Hypothalamus (tissue), 51 donors: ENCODE data around the gene MTG2.

ENCODE experiments used
- DNase-seq, 51 donors: peaks; one replicate each; lab custom pipeline; 2025; lab: John Stamatoyannopoulos, UW

Gene MTG2, protein sequence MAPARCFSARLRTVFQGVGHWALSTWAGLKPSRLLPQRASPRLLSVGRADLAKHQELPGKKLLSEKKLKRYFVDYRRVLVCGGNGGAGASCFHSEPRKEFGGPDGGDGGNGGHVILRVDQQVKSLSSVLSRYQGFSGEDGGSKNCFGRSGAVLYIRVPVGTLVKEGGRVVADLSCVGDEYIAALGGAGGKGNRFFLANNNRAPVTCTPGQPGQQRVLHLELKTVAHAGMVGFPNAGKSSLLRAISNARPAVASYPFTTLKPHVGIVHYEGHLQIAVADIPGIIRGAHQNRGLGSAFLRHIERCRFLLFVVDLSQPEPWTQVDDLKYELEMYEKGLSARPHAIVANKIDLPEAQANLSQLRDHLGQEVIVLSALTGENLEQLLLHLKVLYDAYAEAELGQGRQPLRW

DNA sequence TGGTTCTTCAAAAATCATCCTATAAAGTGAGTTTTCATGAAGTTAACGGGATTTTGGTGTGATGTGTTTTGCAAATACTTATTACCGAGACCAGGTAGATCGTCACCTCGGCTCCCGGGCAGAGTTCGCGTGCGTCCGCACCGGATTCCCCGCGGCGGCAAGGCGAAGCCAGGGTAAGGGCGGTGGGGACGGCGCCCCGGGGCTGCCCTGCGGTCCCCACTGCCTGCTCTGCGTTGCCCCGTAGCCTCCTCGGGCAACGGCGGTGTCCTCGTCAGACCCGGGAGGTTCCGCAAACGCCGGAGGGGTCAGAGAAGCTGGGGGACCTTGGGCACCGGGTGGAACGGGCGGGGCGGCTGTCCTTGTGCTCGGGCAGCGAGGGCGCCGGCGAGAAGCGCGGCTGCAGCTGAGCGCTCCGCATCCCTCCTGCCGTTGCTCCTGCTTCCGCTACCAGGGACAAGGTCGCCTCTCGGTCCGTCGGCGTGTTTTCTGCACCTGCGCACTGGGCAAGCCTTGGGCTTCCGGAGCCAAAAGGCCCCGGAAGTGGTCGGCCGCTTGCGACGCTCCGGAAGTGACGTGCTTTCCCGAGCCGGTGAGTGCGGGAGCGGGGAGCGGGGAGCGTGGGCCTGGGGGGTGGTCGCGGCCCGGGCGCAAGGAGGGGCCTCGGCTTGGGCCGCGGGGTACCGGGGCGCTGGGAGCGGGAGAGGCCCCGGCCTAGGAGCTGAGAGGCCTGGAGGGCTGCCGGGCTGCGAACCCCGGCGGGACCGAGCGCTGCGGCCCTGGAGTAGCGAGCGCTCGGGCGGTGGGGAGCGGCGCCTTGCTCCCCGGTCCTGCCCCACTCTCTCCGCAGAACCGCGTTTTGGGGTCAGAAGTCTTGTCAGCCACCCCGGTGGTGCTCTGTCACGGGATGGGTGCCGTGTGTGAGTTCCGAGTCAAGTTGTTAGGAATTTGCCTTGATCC is at the start of gene MTG2:
Gene MTG2, plus strand, starts transcription at position 560 of the 957 bp plus-strand sequence. CDS start 10,393 bp downstream, outside the sequence.
- peak; percentile 61 to 97 (median 88) for DNase-seq

DNA sequence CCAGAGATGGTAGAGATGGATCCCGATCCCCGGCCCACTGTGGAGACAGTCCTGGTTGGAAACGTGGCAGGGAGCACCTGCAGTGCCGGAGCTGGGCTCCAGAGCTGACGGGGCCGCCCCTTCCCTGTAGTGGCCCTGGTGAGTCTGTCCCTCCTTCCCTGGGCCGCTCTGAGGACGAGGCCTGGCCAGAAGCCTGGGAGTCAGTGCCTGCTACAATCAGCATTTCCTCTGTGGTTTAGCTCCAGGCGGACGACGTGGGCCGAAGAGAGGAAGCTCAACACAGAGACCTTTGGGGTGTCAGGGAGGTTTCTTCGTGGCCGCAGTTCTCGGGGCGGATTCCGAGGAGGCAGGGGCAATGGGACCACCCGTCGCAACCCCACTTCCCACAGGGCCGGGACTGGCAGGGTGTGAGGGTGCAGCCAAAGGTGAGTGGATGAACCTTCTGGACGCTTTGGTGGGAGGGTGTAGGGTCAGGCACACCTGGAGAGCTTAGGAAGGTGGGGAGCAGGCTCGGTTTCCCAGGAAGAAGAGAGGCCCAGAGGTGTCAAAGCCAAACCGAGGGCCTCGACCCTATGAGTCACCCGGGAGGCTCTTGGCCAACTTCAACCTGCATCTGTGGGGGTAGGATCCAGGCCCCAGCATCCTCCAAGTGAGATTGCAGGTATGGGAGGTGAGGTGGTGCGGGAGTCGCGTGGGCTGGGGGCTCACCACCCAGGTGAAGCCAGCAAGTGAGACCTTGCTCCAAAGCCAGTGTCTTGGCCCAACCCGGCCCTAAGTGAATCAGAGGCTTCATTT is 49.6 kb upstream of the MTG2 start:
- no peak for DNase-seq

DNA sequence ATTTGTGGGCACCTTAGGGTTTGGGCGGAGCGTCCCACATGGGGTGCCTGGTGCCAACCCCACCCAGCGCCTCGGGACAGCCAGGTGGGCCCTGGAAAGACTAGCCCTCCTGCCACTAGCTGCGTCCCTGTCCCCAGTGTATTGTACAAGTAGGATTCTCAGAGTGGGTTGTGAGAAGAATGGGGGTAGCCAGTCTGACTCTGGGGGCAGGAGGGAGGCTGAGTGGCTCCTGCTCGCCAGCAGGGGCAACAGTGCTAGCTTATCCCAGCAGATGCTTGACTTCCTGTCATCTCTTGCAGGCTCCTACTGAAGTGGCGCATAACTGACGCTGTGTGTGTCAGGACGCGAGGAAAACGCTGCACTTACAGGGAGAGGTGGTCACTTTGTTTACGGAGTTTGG is 49.0 kb upstream of the MTG2 start:
- no peak for DNase-seq

DNA sequence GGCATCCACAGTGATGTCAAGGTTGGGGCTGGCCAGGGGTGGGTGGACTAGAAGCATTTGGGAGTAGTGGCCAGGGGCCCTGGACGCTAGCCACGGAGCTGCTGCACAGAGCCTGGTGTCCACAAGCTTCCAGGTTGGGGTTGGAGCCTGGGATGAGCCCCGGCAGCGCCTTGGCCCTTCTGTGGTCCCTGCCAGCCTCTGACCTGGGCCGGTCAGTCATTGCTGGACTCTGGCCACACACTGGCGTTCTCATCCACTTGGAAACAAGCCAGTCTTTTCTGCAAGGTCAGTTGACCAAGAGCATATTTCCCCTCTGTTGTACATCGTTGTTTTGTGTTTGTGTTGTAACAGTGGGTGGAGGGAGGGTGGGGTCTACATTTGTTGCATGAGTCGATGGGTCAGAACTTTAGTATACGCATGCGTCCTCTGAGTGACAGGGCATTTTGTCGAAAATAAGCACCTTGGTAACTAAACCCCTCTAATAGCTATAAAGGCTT is 48.0 kb upstream of the MTG2 start:
- peak in 1 of 51 donors; percentile 19 for DNase-seq

DNA sequence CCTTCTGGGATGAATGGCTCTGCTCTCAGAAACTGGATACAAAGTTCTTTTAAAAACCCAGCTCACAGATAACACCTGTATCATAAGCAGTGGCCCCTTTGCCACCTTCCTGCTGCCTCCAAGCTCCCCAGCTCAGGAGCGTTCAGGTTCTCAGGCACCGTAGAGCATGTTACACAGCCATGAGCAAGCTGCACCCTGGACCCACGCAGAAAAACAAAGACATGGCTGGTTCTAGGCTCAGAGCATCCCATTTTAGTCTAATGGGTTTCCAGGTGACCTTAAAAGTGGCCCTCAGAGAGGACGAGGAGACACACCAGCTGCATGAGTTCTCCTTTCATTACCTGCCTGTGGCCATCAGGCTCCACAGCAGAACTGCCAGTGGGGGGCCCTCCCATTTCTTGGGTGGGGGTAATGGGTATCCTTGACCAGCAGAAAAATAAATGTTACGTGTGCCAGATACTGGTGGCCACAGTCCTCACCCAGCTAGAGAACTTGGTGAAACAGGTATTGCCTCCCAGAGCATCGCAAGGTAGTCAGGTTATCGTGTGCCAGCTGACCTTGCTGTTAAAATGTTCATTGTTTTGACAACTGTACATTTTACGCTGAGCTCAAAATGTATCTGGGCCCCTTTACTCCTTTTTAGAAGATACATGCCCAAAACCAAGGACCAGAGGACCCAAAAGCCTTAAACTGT is 47.1 kb upstream of the MTG2 start:
- no peak for DNase-seq

DNA sequence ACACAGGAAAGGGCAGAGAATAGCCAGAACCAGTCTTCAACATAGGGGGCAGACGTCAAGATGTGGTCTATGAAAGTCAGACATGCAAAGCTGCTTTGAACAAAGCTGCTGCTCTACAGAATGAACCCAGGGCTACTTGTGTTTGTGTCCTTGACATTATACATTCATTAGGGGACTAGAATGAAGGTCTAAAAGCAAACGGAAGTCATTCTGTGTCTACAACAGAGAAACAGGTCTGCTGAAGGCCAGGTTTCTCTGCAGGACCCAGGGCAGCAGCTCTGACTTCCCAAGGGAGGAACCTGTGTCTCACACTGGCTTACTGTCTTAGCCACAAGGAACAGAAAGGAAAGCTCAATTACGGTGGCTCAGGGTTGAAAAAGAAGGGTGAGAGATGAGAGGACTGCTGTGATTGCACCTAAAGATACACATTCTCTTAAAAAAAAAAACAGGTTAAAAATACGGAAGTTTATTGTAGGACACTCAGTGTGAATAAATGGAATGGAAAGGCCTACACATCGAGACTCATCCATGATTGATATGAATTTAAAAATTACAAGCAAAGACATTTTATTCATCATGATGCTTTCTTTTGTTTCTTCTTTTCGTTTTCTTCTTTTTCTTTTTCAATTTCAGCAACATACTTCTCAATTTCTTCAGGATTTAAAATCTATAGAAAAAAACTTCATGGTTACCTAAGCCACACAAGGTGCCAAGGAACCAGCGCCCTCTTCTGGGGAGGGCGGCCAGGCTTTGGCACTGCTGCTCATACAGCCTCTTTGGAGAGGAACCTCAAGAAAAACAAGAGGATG is 46.3 kb upstream of the MTG2 start:
- peak in 25 of 51 donors; percentile 11 to 65 (median 24) for DNase-seq

DNA sequence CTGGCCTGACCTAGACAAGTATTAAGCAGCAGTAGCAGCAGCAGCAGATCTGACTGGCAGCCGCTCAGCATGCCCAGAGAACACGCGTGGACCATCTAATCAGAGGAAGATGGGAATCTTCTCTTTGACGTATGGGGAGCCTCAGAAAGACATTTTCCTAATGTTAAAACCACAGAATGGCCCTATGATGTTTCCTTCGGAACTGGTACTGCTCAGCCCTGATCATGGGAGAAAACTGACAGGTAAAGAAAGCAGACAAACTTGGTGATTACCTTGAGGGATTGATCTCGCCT is 45.8 kb upstream of the MTG2 start:
- DNase-seq, result no peak

DNA sequence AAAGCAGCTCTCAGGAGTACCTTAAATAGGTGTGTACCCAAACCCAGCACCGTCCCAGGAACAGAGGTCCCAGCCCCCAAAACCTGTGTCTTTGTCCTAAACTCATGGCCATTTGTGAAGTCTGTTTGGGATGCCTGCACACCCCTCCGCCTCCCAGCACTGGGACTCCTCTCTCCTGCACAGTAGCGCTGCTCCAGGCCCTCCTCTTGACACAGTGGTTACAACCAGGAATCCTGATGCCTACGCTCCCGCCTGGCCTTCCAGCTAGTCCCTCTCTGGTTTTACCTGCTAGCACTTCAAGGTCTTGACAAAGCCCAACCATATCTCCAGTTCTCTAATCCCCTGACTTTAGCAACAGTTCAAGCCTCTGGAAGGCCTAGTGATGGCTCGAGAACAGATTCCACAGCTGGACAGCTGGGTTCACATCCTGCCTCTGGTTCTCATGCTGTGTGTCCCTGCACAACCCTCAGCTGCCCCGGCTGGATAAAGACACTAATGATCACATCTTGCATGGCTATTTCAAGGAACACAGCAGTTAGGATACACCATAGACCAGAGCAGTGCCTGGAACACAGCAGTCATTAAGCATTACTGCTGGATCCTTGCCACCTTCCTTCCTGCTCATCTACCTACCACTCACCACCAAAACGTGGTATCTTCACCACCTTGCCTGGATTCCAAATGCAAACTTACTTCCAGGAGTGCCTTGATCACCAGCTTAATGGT is 45.2 kb upstream of the MTG2 start:
- no peak for DNase-seq

DNA sequence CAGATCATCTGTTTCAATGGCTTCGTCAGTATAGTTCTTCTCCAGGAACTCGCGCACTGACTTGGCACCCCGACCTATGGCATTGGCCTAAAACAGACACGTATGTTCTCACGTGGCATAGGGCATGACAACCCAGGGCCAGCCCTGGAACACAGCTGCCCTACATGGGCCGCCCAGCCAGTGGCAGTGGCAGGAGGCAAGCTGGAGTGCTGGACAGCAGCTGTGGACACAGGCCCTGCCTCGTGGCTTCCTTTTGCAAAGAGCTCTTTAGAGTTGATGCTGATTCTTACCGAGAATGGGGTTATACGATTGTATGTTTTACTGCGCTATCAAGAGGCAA is 44.7 kb upstream of the MTG2 start:
- no peak for DNase-seq

DNA sequence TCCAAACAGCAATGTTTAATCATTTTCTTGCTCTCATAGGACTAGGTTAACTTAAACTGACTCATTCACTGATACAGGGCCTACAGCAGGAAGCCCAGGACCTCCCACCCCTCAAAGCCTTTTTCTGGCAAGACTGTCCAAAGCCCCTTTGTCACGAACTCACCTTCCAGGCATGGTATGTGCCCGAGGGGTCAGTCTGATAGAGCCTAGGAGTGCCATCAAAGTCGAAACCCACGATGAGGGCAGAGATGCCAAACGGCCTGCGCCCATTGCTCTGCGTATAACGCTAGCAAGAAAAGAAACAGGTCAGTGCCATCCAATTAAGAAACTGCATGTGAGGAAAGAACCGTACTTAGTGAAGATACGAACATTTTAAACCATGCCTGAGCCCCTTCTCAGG is 43.9 kb upstream of the MTG2 start:
- DNase-seq, result no peak

DNA sequence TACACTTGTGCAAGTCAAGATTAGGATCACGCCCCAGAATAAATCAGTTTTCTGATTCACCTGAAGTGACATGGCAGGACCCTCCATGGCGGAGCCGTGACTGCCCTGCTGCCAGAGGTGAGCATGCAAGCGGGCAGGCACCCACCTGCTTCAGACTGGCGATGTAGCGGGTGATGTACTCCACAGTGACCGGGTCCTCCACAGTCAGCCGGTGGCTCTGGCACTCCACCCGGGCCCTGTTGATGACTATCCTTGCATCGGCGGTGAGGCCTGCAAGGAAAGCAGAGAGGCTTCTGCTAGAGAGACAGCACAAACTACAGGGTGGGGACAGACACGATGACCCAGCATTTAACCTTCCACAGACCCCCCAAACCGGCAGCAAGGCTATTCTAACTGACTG is 43.2 kb upstream of the MTG2 start:
- no peak for DNase-seq

DNA sequence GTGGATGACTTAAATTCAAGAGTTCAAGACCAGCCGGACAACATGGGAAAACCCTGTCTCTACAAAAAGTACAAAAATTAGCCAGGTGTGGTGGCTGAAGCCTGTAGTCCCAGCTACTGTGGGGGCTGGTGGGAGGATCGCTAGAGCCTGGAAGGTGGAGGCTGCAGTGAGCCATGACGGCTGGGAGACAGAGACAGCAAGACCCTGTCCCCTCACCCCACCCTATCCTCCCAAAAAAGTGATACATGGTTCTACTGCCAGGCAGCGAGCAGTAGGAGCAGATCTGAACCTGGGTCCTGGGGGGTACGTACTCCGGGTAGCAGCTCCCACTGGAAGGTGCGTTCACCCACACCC is 41.8 kb upstream of the MTG2 start:
- no peak for DNase-seq

DNA sequence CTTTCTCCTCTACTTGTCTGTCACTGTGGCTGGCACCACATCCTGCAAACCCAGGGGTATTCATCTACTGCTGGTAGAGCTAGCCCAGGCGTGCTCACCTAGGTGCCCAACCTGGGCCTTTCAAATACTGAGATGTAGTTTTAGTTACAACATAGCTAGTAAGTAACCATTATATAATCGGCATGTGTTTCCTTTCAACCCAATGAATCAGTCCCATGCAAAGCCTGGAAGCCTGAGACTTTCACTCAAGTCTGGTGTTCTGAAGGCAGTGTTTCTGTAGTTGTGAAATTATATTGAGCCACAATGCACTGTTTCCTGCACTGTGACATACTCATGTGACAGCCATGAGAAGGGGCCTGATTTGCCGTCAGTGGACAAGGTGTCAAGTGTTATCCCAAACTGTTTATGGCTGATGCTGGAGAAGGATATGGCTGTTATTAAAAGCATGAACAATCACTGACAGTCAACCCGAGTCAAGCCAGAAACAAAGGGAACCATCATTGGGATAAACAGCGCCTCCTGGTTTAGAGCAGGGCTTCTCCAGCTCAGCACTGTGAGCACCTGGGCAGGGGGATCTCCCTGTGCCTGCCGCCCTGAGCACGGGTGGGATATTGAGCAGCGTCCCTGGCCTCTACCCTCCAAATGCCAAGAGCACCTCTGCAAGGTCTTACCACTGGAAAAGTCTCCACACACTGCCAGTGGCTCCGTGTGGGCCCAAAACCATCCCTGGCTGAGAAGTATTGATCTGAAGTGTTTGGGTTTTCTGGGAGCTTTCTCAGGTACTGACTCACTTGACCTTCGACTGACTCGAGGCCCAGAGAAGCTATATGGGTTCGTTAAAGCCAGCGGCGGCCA is 41.2 kb upstream of the MTG2 start:
- DNase-seq, result peak in 3 of 51 donors; percentile 25 to 39 (median 28)

DNA sequence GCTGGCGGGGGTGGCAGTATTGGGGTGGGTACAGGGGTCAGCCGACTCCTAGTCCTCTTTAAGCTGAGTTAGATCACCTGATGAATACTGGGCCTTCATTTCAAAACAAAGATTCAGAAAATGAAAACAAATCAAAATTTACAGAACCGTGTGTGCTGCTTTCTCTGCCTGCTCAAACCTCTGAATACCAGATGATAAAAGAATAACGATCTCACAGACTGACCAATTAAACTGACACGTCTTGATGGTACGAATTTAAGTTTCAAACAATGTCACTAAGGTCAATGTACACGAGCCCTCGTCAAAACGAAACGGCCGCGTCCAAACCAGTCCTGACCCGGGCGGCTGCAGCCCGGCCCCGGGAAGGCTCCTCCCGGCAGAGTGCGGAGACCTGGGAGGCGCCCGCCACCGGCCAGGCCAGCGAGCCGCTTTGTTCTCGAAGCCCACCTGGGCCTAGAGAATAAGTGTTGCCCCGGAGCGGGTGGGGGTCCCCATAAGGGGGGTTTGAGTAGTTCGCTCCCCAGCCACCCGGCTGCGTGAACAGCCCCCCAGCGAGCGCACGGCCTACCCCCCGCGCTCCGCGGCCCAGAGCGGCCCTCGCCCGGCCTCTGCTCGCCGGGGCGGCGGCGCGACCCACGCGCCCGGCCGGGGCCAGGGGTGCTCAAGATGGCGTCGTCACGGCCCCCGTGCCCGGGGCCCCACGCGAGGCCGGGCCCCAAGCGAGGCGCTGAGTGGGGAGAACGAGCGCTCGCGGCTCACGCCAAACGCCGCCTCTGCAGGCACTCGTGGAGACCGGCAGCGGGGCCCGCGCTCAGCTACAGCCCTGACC is 40.4 kb upstream of the MTG2 start:
- DNase-seq, result peak in 9 of 51 donors; percentile 10 to 56 (median 42)

DNA sequence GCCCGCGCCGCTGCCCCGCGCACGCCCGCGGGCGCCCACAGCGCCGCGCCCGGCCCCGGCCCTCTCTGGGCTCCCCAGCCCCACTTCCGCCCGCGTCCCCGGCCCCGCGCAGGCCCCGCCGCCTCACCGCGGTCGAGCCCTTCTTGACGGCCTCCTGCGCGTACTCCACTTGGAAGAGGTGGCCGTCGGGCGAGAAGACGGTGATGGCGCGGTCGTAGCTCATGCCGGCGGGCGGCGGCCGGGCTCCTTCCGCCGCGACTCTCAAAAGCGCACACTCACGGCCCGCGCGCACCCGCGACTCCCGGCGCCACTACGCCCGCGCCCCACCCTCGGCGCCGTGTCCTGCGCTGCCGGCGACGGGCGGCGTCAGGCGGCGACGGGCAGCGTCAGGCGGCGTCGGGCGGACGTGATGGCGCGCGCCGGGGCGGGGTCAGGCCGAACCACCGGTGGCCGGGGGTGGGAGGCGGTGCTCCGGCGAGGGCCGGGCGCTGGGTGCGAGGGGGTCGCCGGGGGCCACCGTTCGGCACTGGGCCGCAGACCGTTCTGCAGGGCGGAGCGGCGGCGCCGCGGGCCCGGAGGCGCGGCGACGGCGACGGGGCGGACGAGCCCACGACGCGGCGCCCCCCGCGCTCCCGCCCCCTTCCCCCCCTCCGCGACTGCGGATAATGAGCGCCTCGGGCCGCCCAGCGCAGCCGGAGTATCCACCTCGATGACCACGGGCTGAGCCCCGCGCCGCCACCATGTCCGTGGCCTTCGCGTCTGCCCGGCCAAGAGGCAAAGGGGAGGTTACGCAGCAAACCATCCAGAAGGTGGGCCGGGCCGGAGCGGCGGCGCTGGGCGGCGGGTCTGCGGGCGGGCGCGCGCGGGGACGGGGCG is 39.5 kb upstream of the MTG2 start, which contains the start of the genes PSMA7 and SS18L1:
Gene PSMA7, minus strand, starts transcription at position 314 of the 876 bp plus-strand sequence. Its CDS starts 91 bp downstream, at position 223.
Gene SS18L1, plus strand, starts transcription at position 689 of the 876 bp plus-strand sequence. Its CDS starts 52 bp downstream, at position 741.
- DNase-seq, result peak; percentile 33 to 92 (median 76)
